Activated naive CD8-positive, alpha-beta T cell treated with anti-CD3 and anti-CD28 coated beads, Interleukin-2, amount 50 U/mL, for 16 hours (primary cell): ENCODE results near the gene MFSD6.
"Not testable (repeated sequence)": the region's sequence is repeated elsewhere in the genome, so short reads cannot be mapped to it uniquely, and the experiment has no call there.

Experiments
- DNase-seq: peaks from one replicate; pipeline ENCODE4 v3.0.0-alpha.2; 2020; ENCODE audit warnings: low read depth, low spot score

Gene MFSD6

GRCh38 chr2:190407662-190408537, at the start of gene MFSD6:
TSS of gene MFSD6 (plus strand) at chr2:190408355. CDS start at chr2:190436030, 27,675 bp downstream.
- DNase-seq, result peak; percentile 17

- DNase-seq, result not testable (repeated sequence)
These were observed 49.3 kb upstream of the MFSD6 start for GRCh38 chr2:190358655-190359448.

GRCh38 chr2:190360561-190360960, 47.6 kb upstream of the MFSD6 start:
- DNase-seq, result no peak

DNA sequence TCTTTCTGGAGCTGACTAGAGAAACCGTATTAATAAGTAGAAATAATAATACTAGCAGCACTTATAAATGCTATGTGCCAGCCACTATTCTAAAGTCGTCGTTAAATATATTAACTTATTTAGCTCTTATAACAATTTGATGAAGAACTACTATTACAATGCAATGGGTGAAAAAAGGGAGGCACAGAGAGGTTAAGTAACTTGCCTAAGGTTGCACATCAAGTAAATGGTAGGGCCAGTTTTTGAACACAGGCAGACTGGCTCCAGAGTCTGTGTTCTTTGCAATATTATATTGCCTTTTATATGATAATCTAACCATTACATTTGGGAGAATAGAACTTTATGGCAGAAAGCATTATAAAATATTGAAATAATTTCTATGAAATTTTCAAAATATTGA, 47.2 kb upstream of the MFSD6 start:
- no peak for DNase-seq

DNA sequence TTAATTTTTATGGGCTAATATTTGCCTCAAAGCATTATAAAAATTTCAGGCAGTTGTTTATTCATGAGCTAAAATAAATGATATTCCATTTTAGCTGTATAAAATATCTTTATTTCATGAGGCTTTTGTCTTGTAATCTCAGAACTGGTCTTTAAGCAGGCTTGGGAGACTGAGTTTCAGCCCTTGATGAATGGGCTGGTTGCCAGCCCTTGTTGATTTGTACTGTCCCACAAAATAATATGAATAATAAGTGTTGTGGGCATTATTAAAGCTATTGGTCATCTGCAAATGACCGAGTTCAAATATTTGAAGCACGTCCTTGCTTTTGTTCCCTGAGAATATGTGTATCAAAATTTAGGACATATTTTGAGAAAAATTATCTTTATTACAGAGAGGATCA, 46.6 kb upstream of the MFSD6 start:
- no peak for DNase-seq

DNA sequence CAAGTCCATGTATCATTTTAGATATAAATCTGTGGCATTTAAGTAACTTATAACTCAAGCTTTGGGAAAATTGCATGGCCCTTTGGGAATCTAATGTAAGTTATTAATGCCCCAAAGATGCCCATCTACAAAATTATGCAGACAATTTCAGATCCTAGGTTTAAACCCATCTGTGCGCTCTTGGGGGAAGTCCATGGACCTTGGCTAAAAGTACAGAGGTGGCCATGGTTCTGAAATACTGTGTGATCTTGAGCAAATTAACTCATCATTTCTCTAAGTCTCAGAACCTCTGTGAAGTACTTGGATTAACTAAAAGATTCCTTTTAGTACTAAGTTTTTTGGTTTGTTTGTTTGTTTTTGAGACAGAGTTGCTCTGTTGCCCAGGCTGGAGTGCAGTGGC, 45.3 kb upstream of the MFSD6 start:
- DNase-seq, result no peak

DNA sequence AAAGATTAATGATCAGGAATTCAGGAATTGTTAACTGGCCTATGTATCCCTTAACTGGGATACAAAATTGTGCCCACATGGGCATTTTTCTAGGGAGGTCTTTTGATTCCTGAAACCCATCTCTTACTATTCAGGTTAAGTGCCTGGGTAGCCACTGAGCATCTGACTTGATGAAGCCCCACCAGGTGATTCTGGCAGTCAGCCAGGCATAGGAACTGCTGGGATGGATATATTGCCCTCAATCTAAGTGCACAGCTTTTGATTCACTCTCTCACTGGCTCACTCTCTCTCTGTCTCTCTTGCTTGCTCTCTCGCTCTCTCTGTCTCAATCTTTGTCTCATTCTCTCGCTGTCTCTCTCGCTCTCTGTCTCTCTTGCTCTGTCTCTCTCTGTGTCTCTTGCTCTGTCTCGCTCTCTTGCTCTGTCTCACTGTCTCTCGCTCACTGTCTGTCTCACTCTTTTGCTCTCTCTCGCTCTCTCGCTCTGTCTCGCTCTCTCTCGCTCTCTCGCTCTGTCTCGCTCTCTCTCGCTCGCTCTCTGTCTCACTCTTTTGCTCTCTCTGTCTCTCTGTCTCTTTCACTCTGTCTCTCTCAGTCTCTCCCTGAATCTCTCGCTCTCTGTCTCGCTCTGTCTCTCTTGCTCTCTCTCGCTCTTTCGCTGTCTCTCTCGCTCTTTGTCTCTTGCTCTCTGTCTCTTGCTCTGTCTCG, 42.5 kb upstream of the MFSD6 start:
- no peak for DNase-seq

DNA sequence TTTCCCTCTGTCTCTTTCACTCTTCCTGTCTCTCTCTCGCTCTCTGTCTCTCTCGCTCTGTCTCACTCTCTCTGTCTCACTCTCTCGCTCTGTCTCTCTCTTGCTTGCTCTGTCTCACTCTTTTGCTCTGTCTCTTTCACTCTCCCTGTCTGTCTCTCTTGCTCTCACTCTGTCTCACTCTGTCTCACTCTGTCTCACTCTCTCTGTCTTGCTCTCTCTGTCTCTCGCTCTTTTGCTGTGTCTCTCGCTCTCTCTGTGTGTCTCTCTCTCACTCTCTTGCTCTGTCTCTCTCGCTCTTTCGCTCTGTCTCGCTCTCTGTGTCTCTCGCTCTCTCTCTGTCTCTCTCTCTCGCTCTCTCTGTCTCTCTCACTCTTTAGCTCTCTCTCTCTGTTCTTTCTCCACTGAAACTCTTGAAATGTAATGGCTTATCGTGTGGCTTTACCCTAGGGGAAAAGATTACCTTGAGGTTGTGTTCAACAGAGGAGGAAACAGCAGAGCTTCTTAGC, 41.9 kb upstream of the MFSD6 start:
- DNase-seq, result no peak

DNA sequence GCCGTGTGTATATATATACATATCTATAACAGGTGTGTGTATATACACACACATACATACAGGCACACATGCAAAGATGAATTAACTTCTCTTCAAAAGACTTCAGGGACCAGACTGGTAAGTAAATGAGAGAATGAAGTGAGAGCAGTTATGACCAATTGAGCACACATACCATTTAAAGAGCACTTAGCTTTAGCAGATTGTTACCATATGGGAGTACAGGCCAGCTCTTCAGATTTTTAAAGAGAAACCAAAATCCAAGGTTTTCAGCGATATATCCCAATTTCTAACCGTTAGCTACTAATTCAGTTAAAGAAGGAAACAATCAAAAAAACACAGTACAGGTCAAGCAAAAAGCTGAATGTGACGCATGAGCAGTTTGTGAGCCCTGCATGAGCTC, 41.1 kb upstream of the MFSD6 start:
- no peak for DNase-seq

- no peak for DNase-seq
These were observed 38.5 kb upstream of the MFSD6 start for GRCh38 chr2:190369635-190370034.

DNA sequence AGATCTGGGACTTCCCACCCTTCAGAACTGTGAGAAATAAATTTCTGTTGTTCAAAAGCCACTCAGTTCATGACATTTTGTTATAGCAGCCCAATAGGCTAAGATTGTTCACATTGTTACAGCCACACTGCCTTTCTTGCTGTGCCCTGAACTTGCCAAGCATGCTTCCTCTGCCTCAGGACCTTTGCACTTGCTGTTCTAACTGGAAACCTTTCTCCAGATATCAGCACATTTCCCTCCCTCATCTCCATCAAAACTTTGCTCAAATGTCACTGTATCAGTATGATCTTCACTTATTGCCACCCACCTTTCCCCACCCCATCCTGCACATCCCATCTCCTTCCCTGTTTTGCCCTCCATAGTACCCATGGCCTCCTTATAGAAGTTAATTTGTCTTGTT, 32.1 kb upstream of the MFSD6 start:
- no peak for DNase-seq

GRCh38 chr2:190376591-190377245, 31.4 kb upstream of the MFSD6 start:
- DNase-seq, result no peak

- no peak for DNase-seq
These were observed 29.3 kb upstream of the MFSD6 start for GRCh38 chr2:190378880-190379237.

GRCh38 chr2:190379249-190379964, 28.7 kb upstream of the MFSD6 start:
- no peak for DNase-seq

GRCh38 chr2:190380962-190381412, 27.2 kb upstream of the MFSD6 start:
- DNase-seq, result no peak

- DNase-seq, result no peak
These were observed 25.3 kb upstream of the MFSD6 start for GRCh38 chr2:190382851-190383250.

- DNase-seq, result no peak
These were observed 20.7 kb upstream of the MFSD6 start for GRCh38 chr2:190387422-190387821.

DNA sequence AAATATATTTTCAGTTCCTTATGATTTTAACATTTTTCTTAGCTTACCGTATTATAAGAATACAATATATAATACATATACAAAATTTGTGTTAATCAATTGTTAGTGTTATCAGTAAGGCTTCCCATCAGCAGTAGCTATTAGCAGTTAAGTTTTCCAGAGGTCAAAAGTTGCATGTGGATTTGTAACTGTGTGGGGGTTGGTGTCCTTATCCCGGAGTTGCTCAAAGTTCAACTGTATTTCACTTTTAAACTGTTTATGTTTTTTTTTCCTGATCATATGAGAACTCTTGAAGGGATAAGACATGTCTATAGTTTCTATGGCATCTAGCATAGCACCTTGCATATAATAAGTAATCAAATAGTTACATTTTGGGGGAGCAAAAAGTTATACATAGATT, 11.9 kb upstream of the MFSD6 start:
- DNase-seq, result no peak

DNA sequence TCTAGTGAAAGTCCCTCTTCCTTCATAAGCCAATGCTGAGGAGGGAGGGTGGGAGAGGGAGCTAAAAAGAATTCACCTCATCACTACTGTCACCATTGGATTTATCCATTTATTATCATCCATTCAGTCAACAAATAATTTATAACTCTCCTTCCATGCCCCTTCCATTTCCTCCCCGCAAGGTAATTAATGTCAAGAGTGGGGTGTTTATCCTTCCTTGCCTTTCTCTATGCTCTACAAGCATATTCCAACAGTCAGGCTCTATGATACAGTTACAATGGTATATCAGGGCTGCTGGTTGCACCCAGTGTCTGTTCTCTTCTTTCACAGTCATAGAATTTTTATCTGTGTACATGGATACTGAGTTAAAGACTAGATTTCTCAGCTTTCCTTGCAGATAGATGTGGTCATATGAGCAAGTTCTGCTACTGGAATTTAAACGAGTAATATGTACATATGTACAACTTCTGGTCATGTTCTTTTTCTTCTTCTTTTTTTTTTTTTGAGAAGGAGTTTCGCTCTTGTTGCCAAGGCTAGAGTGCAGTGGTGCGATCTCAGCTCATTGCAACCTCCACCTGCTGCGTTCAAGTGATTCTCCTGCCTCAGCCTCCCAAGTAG, 5.1 kb upstream of the MFSD6 start:
- DNase-seq, result no peak

GRCh38 chr2:190404487-190404886, 3.7 kb upstream of the MFSD6 start:
- no peak for DNase-seq
